Germinal center (tissue), 1 donor: ENCODE results near the gene IL34.
"Not testable (repeated sequence)": the region's sequence is repeated elsewhere in the genome, so short reads cannot be mapped to it uniquely, and the experiment has no call there.

Experiments
- DNase-seq: peaks from one replicate; pipeline ENCODE4 v3.0.0; 2012; ENCODE audit warnings: mixed read lengths, low spot score

The IL34 gene

DNA sequence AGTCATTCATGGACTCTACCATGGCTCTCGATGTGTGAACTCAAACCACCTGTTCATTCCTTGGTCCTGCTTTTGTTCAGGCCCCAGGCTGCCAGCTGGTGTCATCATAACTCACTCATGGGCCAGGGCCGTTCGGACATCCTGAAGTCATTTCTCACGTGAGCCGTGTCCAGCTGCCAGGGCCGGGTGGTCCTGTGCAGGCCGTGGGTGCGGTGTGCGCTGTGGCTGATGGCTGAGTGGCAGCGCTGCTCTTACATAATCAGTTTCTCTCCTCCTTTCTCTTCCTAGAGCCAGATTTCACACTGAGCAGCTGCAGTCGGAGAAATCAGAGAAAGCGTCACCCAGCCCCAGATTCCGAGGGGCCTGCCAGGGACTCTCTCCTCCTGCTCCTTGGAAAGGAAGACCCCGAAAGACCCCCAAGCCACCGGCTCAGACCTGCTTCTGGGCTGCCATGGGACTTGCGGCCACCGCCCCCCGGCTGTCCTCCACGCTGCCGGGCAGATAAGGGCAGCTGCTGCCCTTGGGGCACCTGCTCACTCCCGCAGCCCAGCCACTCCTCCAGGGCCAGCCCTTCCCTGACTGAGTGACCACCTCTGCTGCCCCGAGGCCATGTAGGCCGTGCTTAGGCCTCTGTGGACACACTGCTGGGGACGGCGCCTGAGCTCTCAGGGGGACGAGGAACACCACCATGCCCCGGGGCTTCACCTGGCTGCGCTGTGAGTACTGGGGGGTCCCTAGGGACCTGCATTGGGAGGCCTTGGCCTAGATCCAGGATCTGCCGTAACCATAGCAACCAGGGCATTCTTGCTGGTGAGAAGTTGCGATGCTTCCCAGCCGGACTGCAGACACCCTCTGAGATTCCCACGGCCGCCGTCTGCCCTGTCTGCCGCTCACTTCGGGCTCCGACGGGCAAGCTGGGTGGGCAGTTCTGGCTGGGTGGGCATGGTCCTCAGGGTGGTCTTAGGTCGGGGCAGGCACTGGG lies at the start of gene IL34:
TSS of gene IL34 (plus strand) at position 300 of the 982 bp plus-strand sequence. CDS start at position 689, 389 bp downstream.
- DNase-seq, result no peak

DNA sequence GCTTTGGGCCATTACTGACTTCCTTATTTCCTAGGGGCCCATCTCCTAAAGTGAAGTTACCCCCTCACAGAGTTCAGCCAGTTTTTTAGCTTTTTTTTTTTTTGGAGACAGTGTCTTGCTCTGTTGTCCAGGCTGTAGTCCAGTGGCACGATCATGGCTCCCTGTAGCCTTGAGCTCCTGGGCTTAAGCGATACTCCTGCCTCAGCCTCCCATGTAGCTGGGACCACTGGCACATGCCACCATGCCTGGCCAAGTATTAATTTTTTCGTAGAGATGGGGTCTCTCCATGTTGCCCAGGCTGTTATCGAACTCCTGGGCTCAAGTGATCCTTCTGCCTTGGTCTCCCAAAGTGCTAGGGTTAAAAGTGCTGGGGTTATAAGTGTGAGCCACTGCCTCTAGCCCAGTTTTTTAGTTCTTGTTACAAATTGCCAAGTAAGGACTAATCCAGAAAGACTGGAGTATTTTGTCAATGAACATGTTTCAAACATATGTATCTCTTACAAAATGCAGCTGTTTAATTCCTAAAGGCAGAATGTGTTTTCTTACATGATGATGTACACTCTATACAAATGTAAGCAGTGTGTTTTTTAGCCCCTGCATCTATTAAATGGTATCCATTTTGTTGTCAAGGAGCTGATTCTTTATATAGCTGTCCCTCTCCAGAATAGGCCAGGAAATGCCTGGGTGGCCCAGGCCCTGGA lies 49.1 kb upstream of the IL34 start:
- DNase-seq, result no peak

DNA sequence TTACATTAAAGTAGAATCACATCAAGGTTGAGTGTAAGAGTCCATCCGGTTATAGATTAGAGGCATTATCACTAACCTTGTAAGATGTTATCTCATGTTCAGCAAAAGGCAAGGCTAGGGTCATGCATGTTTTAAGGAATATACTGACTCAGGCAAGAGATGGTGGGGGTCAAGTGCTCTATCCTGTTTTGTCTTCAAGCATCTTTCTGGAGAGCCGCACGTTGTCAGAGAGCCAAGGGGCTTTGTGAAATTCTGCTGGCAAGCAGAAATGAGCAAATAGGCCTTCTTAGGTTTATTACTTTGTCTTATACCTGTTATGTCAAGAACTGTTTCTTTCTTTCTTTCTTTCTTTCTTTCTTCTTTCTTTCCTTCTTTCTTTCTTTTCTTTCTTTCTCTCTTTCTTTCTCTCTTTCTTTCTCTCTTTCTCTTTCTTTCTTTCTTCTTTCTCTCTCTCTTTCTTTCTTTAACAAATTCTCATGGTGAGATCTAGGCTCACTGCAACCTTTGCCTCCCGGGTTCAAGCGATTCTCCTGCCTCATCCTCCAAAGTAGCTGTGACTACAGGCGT lies 47.3 kb upstream of the IL34 start:
- DNase-seq, result no peak

DNA sequence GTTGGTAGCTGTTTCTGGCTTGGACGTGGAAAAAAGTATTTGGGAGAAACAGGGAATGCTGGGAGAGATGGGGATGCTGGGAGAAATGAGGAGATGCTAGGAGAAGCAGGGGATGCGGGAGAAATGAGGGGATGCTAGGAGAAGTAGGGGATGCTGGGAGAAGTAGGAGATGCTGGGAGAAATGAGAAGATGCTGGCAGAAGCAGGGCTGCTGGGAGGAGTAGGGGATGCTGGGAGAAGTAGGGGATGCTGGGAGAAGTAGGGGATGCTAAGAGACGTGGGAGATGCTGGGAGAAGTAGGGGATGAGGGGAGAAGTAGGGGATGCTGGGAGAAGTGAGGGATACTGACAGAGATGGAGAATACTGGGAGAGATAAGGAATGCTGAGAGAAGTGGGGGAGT lies 45.6 kb upstream of the IL34 start:
- DNase-seq, result no peak

- no peak for DNase-seq
These were observed 44.5 kb upstream of the IL34 start for GRCh38 chr16:70601576-70602575.

GRCh38 chr16:70602831-70603230 lies 43.5 kb upstream of the IL34 start:
- no peak for DNase-seq

DNA sequence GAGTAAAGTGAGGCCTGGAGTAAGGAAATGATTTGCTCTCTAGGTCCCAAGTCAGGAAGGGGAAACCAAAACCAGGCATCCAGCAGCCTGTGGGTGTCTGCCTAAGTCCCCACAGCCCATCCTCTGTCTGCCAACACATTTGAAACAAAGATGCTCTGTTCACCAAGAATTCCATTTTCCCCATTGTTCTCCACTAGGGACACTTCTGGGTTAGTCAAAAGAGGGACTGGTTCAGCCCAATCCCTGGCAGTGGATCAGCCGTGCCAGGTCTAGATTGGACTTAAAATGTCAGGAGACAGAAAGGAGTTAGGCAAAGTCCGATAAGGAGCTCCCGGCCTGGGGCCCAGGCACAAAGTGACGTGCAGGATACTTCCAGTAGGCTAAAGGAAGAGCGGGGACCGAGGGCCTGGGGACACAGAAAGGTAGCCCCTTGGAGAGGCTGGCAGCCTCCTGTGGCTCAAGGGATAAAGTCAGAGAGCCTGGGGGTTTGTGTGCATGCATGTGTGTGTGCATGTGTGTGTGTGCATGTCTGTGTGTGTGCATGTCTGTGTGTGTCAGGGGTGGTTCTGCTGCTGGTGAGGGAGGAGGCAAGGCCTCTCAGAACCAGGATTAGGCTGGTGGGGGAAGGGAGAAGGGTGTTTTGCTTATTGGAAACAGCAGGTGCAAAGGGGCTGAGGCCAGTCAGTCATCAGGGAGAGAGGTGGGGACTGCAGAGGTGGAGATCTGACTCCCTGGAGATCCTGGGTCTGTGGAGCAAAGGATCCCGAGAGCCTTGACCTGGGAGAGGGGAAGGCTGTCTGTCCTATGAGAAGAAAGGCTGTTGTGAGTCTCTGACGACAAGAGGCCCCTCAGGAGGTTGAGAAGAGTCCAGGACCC lies 41.7 kb upstream of the IL34 start:
- no peak for DNase-seq

GRCh38 chr16:70605283-70605657 lies 41.1 kb upstream of the IL34 start:
- DNase-seq, result no peak

GRCh38 chr16:70608521-70608920 lies 37.8 kb upstream of the IL34 start:
- DNase-seq, result no peak

- no peak for DNase-seq
These were observed 35.8 kb upstream of the IL34 start for GRCh38 chr16:70610273-70611223.

- DNase-seq, result no peak
These were observed 35.1 kb upstream of the IL34 start for GRCh38 chr16:70611224-70611598.

DNA sequence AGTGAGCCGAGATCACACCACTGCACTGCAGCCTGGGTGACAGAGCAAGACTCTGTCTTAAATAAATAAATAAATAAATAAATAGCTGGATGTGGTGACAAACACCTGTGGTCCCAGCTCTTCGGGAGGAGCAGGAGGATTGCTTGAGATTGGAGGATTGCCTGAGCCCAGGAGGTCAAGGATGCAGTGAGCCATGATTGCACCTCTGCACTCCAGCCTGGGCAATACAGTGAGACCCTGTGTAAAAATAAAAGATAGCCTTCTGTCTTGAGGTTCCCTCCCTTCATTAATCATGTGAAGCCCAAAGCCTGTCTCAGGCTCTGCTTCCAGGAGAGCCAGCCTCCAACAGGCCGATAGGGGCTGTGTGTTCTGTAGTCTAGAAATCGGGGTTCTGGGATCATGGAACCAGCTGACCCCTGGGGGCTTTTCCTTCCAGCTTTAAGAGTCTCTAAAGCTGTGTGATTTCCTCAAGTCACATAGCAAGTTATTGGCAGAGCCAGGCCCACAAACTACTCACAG lies 34.5 kb upstream of the IL34 start:
- no peak for DNase-seq

- DNase-seq, result no peak
These were observed 33.4 kb upstream of the IL34 start for GRCh38 chr16:70612931-70613330.

DNA sequence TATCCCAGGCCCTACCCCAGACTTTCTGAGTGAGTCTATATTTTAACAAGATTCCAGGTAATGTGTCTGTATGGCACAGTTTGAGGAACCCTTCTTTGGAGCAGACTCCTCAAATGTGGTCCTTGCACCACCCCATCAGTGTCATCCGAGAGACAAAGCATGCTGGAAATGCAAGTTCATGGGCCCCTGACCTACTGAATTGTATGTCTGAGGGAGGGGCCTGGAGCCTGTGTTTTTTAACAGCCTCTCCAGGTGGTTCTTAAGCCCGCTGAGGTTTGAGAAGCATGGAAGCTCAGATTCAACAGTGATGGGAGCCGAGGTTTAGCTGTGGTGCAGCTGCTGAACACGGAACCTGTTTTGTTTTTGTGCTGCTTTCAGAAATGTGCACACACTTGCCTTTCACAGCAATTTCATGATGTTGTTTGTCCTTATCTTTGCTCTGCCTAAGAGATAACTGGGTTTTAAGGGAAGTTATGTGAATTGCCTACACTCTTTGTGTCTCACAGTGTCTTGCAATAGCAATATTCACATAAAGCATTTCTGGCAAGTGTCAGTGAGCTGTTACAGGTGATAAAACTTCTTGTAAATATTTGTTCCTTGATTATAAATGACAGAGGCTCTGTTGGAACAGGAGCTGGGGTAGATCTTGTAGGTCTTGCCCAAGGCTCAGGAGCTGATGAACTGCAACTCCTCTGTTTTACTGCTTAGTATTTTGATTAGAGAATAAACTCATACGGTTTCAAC lies 32.0 kb upstream of the IL34 start:
- no peak for DNase-seq

- no peak for DNase-seq
These were observed 30.4 kb upstream of the IL34 start for GRCh38 chr16:70615945-70616344.

GRCh38 chr16:70621864-70622263 lies 24.5 kb upstream of the IL34 start:
- not testable (repeated sequence) for DNase-seq

- DNase-seq, result no peak
These were observed 18.7 kb upstream of the IL34 start for GRCh38 chr16:70627696-70628095.

DNA sequence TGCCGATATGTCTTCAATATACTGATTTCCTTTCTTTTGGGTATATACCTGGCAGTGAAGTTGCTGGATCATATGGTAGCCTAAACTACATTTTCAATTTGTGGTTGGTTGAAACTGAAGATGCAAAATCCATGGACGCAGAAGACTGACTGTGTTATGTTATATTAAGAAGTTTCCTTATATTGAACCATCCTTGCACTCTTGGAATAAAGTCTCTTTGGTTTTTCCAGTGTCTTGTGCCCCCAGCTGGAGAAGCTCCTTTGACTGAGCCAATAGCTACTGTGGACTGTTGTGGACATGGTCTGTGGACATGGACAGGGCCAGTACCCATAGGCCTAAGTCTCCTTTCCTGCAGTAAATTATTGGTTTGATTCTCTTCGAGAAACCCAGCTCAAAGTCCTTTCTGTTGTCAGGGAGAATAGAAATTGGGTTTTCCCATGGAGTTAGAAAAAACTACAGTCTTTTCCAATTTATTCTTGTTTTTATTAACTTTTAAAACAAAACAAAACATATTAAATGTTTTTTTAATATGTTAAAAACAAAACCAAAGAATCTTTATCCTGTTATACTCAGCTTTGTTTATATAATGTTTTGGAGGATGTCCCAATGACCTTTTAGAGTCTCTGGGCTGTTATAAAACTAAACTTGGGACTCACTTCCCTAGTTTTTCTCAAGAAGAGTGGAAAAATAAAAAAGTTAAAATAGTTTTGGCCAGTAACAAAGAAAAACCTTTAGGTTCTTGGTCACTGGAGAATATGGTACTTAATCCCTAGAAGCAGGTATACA lies 15.2 kb upstream of the IL34 start:
- DNase-seq, result no peak
